Measurements from ENCODE around the gene SSRP1.

Gene SSRP1

DNA sequence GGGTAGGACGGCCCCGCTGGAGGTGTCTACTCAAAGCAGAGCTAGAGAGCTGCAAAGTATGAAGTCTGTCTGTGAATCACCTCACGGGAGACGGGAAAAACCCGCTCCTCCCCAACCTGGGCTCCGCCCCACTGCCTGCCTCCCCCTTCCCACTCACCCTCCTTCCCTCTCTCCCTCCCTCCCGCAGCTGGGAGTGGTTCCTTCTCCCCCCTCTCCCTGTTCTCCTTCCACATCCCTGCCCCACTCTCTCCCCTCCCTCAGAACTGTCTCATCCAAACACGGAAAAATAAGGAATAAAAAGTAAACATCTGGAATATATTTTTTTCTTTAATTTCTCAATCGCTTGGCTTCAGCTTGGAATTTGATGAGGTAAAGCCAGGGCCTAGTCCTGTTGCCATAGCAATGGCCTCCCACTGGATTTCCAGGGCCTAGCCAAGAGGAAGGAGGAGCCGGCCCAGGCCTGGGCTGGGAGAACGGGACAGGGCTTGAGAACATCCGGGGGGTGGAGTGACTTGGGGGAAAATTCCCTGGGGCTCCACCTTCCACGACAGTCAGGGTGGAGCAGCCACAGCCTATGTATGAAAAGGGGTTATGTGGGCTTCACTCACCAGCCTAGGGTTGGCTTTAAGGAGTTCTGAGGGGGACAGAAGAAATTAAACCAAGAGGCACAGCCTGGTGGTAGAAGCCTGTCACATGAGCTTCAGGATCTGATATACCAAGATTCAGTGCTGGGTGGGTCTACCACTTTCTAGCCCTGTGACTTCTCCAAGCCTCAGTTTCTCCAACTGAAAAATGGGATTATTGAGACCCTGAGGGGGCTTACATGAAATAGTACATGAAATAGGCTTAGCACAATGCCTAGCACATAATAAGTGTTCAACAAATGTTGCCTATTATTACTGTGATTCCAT is 13.2 kb downstream of the SSRP1 start (continued):
- TF ChIP-seq ZNF645 (tag by site-specific recombination; IDR thresholded peaks at IDR 0.05): no peak
- TF ChIP-seq ZBTB10 (tag by site-specific recombination; IDR thresholded peaks at IDR 0.05): no peak
- TF ChIP-seq YY1 (tag by site-specific recombination; IDR thresholded peaks at IDR 0.05): no peak
- TF ChIP-seq, protein P1, sequence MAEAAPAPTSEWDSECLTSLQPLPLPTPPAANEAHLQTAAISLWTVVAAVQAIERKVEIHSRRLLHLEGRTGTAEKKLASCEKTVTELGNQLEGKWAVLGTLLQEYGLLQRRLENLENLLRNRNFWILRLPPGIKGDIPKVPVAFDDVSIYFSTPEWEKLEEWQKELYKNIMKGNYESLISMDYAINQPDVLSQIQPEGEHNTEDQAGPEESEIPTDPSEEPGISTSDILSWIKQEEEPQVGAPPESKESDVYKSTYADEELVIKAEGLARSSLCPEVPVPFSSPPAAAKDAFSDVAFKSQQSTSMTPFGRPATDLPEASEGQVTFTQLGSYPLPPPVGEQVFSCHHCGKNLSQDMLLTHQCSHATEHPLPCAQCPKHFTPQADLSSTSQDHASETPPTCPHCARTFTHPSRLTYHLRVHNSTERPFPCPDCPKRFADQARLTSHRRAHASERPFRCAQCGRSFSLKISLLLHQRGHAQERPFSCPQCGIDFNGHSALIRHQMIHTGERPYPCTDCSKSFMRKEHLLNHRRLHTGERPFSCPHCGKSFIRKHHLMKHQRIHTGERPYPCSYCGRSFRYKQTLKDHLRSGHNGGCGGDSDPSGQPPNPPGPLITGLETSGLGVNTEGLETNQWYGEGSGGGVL (tag by site-specific recombination; IDR thresholded peaks at IDR 0.05): peak; percentile 97
- no peak for TF ChIP-seq ZNF530 (tag by site-specific recombination; IDR thresholded peaks at IDR 0.05; ENCODE audit: low read depth)
- no peak for TF ChIP-seq ZNF19 (tag by site-specific recombination; IDR thresholded peaks at IDR 0.05; ENCODE audit: low read depth)
- no peak for TF ChIP-seq ZNF529 (tag by site-specific recombination; IDR thresholded peaks at IDR 0.05; ENCODE audit: insufficient replicate concordance)
- TF ChIP-seq RBAK (tag by site-specific recombination; IDR thresholded peaks at IDR 0.05): no peak
- TF ChIP-seq SALL2 (tag by site-specific recombination; IDR thresholded peaks at IDR 0.05; ENCODE audit: borderline replicate concordance): no peak
- no peak for TF ChIP-seq HOXC10 (CRISPR knock-in tag; IDR thresholded peaks at IDR 0.05)
- TF ChIP-seq ZNF133 (tag by site-specific recombination; IDR thresholded peaks at IDR 0.05): no peak
- TF ChIP-seq ZNF600 (tag by site-specific recombination; IDR thresholded peaks at IDR 0.05): peak; percentile 41; the same call in 1 of the 2 replicates
- TF ChIP-seq ZBTB8A (tag by site-specific recombination; IDR thresholded peaks at IDR 0.05): no peak
- no peak for TF ChIP-seq INSM2 (tag by site-specific recombination; IDR thresholded peaks at IDR 0.05)
- TF ChIP-seq ZNF202 (tag by site-specific recombination; IDR thresholded peaks at IDR 0.05; ENCODE audit: borderline replicate concordance): no peak
- TF ChIP-seq, protein P2, sequence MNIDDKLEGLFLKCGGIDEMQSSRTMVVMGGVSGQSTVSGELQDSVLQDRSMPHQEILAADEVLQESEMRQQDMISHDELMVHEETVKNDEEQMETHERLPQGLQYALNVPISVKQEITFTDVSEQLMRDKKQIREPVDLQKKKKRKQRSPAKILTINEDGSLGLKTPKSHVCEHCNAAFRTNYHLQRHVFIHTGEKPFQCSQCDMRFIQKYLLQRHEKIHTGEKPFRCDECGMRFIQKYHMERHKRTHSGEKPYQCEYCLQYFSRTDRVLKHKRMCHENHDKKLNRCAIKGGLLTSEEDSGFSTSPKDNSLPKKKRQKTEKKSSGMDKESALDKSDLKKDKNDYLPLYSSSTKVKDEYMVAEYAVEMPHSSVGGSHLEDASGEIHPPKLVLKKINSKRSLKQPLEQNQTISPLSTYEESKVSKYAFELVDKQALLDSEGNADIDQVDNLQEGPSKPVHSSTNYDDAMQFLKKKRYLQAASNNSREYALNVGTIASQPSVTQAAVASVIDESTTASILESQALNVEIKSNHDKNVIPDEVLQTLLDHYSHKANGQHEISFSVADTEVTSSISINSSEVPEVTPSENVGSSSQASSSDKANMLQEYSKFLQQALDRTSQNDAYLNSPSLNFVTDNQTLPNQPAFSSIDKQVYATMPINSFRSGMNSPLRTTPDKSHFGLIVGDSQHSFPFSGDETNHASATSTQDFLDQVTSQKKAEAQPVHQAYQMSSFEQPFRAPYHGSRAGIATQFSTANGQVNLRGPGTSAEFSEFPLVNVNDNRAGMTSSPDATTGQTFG (tag by site-specific recombination; IDR thresholded peaks at IDR 0.05; ENCODE audit: borderline replicate concordance): no peak
- TF ChIP-seq ZNF791 (tag by site-specific recombination; IDR thresholded peaks at IDR 0.05): no peak
- no peak for TF ChIP-seq ZNF10 (tag by site-specific recombination; IDR thresholded peaks at IDR 0.05)
- TF ChIP-seq IKZF3 (tag by site-specific recombination; IDR thresholded peaks at IDR 0.05): peak; percentile 70
- TF ChIP-seq AEBP2 (tag by site-specific recombination; IDR thresholded peaks at IDR 0.05; ENCODE audit: borderline replicate concordance): no peak
- TF ChIP-seq ZNF140 (tag by site-specific recombination; IDR thresholded peaks at IDR 0.05): no peak
- no peak for TF ChIP-seq ZBTB7A (tag by site-specific recombination; IDR thresholded peaks at IDR 0.05; ENCODE audit: low read depth)
- no peak for TF ChIP-seq ZNF549 (tag by site-specific recombination; IDR thresholded peaks at IDR 0.05)
- TF ChIP-seq OVOL3 (tag by site-specific recombination; IDR thresholded peaks at IDR 0.05): no peak
- TF ChIP-seq ZNF830 (tag by site-specific recombination; IDR thresholded peaks at IDR 0.05; ENCODE audit: low read depth): no peak
- no peak for TF ChIP-seq ZNF658 (tag by site-specific recombination; IDR thresholded peaks at IDR 0.05)
- TF ChIP-seq WT1 (tag by site-specific recombination; IDR thresholded peaks at IDR 0.05): peak; percentile 90
- no peak for TF ChIP-seq ZNF433 (tag by site-specific recombination; IDR thresholded peaks at IDR 0.05; ENCODE audit: low read depth)

Measured in HEK293 (cell line).